GM19238 (cell line): ENCODE measurements around the gene CHST7.
"Not testable (repeated sequence)": the region's sequence is repeated elsewhere in the genome, so short reads cannot be mapped to it uniquely, and the experiment has no call there.

ENCODE experiments used
- DNase-seq: peaks from one replicate; pipeline ENCODE4 v3.0.0; 2011; ENCODE audit warnings: low spot score; ENCODE audit not compliant: insufficient read length

Gene CHST7

GRCh38 chrX:46573331-46573891, at the start of gene CHST7:
Gene CHST7, plus strand, starts transcription at chrX:46573765. Its CDS starts 167 bp downstream, at chrX:46573932.
- no peak for DNase-seq

GRCh38 chrX:46528640-46529039, 44.9 kb upstream of the CHST7 start:
- not testable (repeated sequence) for DNase-seq

- not testable (repeated sequence) for DNase-seq
These were observed 43.7 kb upstream of the CHST7 start for GRCh38 chrX:46529740-46530403.

GRCh38 chrX:46530404-46530908, 43.1 kb upstream of the CHST7 start:
- not testable (repeated sequence) for DNase-seq

- DNase-seq = no peak
These were observed 42.1 kb upstream of the CHST7 start for GRCh38 chrX:46531442-46531841.

GRCh38 chrX:46543441-46543840, 30.1 kb upstream of the CHST7 start:
- DNase-seq = no peak

GRCh38 chrX:46544527-46544926, 29.0 kb upstream of the CHST7 start:
- not testable (repeated sequence) for DNase-seq

GRCh38 chrX:46545111-46546005, 28.2 kb upstream of the CHST7 start, which contains the start of gene ZNF674:
Gene ZNF674, minus strand, starts transcription at chrX:46545421. Its CDS starts 3,334 bp downstream, at chrX:46542087.
- DNase-seq = peak; percentile 56

GRCh38 chrX:46547857-46548256, 25.7 kb upstream of the CHST7 start:
- DNase-seq = no peak

- DNase-seq = no peak
These were observed 23.7 kb upstream of the CHST7 start for GRCh38 chrX:46549914-46550313.

GRCh38 chrX:46551494-46552128, 22.0 kb upstream of the CHST7 start:
- no peak for DNase-seq

GRCh38 chrX:46553935-46554334, 19.6 kb upstream of the CHST7 start:
- no peak for DNase-seq

GRCh38 chrX:46554942-46555341, 18.6 kb upstream of the CHST7 start:
- no peak for DNase-seq

GRCh38 chrX:46559062-46559461, 14.5 kb upstream of the CHST7 start:
- no peak for DNase-seq

- DNase-seq = peak; percentile 49
These were observed 11.5 kb upstream of the CHST7 start for GRCh38 chrX:46561824-46562657.

- no peak for DNase-seq
These were observed 6.2 kb upstream of the CHST7 start for GRCh38 chrX:46567388-46567787.

GRCh38 chrX:46569621-46570020, 3.9 kb upstream of the CHST7 start:
- no peak for DNase-seq

GRCh38 chrX:46571423-46572339, 1.9 kb upstream of the CHST7 start:
- no peak for DNase-seq

GRCh38 chrX:46572340-46572936, 1.1 kb upstream of the CHST7 start:
- DNase-seq = peak; percentile 56
